ENCODE data around the gene ARHGAP28.

ARHGAP28 gene

GRCh38 chr18:6741786-6742185 lies 12.3 kb downstream of the ARHGAP28 start:
- no peak for DNase-seq (ENCODE audit: low read depth)

GRCh38 chr18:6743999-6744398 lies 14.5 kb downstream of the ARHGAP28 start:
- TF ChIP-seq CTCF (IDR thresholded peaks at IDR 0.05; ENCODE audit: low read depth, low read length, missing control alignments) = no peak
- DNase-seq (ENCODE audit: low read depth) = no peak
- no peak overlapping the region for H3K4me3 ChIP-seq (ENCODE audit: low read depth, low read length)

More at GRCh38 chr18:6741786-6742185, 12.3 kb downstream of the ARHGAP28 start:
- no peak overlapping the region for H3K4me3 ChIP-seq (ENCODE audit: low read depth, low read length)
- TF ChIP-seq CTCF (IDR thresholded peaks at IDR 0.05; ENCODE audit: low read depth, low read length, missing control alignments) = no peak

GRCh38 chr18:6744816-6745455 lies 15.4 kb downstream of the ARHGAP28 start:
- no peak for TF ChIP-seq CTCF (IDR thresholded peaks at IDR 0.05; ENCODE audit: low read depth, low read length, missing control alignments)
- DNase-seq (ENCODE audit: low read depth) = no peak
- no peak overlapping the region for H3K4me3 ChIP-seq (ENCODE audit: low read depth, low read length)

GRCh38 chr18:6745504-6746031 lies 16.1 kb downstream of the ARHGAP28 start:
- H3K4me3 ChIP-seq (ENCODE audit: low read depth, low read length) = no peak overlapping the region
- no peak for TF ChIP-seq CTCF (IDR thresholded peaks at IDR 0.05; ENCODE audit: low read depth, low read length, missing control alignments)
- no peak for DNase-seq (ENCODE audit: low read depth)

GRCh38 chr18:6746386-6746960 lies 17.0 kb downstream of the ARHGAP28 start:
- no peak overlapping the region for H3K4me3 ChIP-seq (ENCODE audit: low read depth, low read length)
- no peak for DNase-seq (ENCODE audit: low read depth)
- TF ChIP-seq CTCF (IDR thresholded peaks at IDR 0.05; ENCODE audit: low read depth, low read length, missing control alignments) = no peak

GRCh38 chr18:6747646-6748045 lies 18.1 kb downstream of the ARHGAP28 start:
- H3K4me3 ChIP-seq (ENCODE audit: low read depth, low read length) = no peak overlapping the region
- no peak for TF ChIP-seq CTCF (IDR thresholded peaks at IDR 0.05; ENCODE audit: low read depth, low read length, missing control alignments)
- DNase-seq (ENCODE audit: low read depth) = no peak

GRCh38 chr18:6748241-6748640 lies 18.7 kb downstream of the ARHGAP28 start:
- no peak for TF ChIP-seq CTCF (IDR thresholded peaks at IDR 0.05; ENCODE audit: low read depth, low read length, missing control alignments)
- H3K4me3 ChIP-seq (ENCODE audit: low read depth, low read length) = no peak overlapping the region

More at GRCh38 chr18:6748241-6748640, 18.7 kb downstream of the ARHGAP28 start:
- DNase-seq (ENCODE audit: low read depth) = no peak
